ENCODE data around the gene AFAP1. TPM values are rescaled to one million over a fixed set of nuclear protein-coding genes. Genes with fewer than 3 reads are reported as not detected.

The AFAP1 gene
- polyA plus RNA-seq, 1 donor = 32.5 TPM

GRCh38 chr4:7804756-7805385 lies 134.8 kb downstream of the AFAP1 start:
- no peak for DNase-seq (ENCODE audit: low read depth)

GRCh38 chr4:7803992-7804755 lies 135.5 kb downstream of the AFAP1 start:
- no peak for DNase-seq (ENCODE audit: low read depth)

- no peak for DNase-seq (ENCODE audit: low read depth)
These were observed 136.3 kb downstream of the AFAP1 start for GRCh38 chr4:7803371-7803770.

DNA sequence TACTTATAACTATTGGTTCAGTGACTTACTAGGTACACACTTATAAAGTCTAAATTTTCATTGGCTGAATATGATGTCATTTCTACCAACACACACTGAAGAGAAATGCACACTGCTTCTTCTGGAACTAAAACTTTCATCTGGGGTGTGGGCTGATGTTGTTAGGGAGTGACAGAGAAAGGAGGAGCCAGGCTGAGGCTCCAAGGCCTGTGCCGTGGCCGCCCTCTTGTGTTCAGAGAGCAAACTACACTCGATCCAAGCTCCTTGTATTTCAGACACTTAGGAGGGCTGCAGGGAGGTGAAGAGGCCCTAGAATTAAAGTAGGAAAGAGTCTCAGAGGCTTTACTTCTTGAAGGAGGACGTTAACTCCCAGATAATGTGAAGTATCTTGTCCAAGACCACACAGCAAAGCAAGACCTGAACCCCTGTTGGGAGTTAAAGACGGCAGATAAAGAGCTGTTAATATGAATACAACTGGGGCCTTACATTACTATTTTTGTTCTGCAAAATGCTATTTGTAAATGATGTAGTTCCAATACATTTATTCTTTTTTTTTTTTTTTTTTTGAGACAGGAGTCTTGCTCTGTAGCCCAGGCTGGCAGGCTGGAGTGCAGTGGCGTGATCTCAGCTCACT lies 137.5 kb downstream of the AFAP1 start:
- no peak for DNase-seq (ENCODE audit: low read depth)

DNA sequence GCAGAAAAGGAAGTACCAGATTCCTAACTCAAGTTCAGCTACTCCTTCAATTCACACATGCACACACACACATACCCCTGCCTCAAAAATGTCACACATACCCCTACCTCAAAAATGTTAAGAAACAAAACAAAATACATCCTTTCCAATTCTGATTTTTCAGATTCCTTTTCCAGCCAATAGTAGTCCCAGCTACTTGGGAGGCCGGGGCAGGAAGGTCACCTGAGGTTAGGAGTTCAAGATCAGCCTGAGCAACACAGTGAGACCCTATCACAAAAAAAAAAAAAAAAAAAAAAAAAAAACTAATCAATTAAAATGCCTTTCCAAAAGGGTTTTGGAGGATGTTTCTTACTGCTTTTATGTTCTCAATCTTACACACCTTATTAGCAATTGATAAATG lies 138.0 kb downstream of the AFAP1 start:
- no peak for DNase-seq (ENCODE audit: low read depth)

GRCh38 chr4:7801001-7801400 lies 138.7 kb downstream of the AFAP1 start:
- DNase-seq (ENCODE audit: low read depth) = no peak

DNA sequence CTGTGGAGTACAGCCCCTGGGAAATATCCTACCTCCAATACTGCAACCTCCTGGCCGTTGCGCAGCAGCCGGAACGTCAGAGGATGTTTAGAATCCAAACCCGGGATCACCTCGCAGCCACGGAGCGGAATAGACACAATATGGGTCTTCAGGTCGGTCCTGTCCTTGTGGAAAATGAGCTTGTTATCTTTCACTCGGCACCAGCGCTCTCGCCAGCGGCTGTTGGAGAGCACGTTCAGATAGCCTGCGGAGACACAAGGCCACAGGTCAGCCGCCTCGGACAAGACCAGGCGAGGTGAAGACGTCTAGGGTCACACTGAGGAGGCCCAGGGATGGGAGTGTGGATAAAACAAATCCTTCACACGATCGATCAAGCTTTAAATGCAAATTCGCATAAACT lies 139.3 kb downstream of the AFAP1 start:
- DNase-seq (ENCODE audit: low read depth) = no peak

DNA sequence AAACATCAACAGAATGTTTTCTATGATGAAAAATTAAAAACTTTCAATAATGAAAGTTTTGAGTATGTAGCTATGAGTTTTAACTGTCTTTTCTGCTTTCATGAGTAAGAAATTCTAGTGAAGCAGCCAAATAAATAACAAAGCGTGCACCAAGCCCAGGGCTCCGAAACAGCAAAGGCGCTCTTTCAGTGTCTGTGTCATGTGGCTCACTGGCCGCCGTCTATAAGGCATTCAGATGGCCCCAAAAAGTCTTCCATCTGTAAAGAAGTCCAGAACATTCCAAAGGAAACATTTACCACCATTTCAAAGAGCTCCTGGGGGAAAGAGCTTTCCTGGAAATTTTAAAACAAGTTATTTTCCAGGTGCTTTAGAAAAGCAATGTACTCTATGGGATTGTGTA lies 139.9 kb downstream of the AFAP1 start:
- no peak for DNase-seq (ENCODE audit: low read depth)

DNA sequence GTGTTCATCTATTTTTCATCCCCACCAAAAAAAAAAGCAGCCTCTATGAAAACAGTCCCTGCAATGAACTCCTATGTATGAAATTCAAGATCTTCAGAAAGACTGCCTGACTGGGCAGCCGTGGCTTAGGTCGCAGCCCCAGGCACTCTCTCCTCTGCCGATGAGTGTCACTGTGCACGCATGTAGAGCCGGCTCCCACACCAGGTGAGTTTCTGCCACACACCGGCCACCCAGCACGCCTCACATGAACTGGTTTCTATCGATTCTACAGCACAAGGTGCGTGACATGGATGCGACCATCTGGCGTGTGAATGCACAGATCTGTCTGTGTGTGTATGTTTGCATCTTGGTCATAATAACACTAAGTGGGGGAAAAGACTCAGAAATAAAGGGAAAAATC lies 140.4 kb downstream of the AFAP1 start:
- DNase-seq (ENCODE audit: low read depth) = no peak

GRCh38 chr4:7798178-7798995 lies 141.3 kb downstream of the AFAP1 start:
- DNase-seq (ENCODE audit: low read depth) = no peak

DNA sequence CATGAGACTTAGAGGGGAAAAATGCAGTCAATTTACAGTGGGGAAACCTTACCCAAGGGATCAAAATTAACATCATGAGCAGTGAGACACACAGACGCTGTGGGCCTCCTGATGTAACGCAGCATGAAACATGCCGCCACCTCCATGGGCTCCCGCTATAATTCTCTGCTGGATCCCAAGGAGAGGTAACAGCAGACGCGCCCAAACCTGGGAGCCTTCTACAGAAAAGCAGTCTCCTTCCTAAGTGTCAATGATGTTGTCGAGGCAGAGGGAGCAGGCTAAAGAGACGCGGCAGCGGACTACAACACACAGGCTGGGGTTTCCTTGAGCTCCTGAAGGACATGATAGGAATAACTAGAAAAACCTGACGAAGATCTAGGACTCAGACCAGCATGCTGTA lies 142.3 kb downstream of the AFAP1 start:
- no peak for DNase-seq (ENCODE audit: low read depth)

DNA sequence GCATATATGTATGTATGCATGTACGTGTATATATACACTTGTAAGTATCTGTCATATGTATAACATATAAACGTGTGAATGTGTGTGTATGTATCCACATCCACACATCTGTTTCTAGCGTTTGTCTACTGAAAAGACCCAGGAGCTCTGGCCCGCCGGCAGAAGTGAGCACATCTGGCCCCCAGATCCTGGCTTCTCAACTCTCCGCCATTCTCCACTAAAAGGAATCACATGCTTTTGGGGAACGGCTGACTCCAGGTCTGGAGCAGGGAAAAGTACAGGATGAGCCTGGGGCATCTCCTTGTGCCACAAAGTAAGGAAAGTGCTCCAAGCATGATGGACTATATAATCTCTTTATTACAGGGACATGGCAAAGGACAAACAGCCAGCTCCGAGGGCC lies 143.7 kb downstream of the AFAP1 start:
- no peak for DNase-seq (ENCODE audit: low read depth)

DNA sequence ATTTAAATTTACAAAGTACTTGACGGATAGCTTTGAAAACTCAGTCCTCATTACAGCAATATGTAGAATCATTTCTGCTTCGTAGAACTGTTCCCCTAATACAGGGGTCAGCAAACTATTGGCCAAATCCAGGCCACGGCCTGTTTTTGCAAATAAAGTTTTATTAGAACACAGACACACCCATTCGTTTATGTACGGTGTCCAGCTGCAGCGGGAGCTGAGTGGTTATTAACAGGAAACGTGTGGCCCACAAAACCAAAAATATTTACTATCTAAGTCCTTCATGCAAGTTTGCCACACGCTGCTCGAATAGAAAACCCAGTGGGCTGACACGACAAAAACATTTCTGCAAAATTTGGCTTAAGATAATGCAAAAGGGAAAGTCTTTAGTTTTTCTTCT lies 146.5 kb downstream of the AFAP1 start:
- no peak for DNase-seq (ENCODE audit: low read depth)

- DNase-seq (ENCODE audit: low read depth) = no peak
These were observed 147.0 kb downstream of the AFAP1 start for GRCh38 chr4:7792616-7793015.

- no peak for DNase-seq (ENCODE audit: low read depth)
These were observed 148.7 kb downstream of the AFAP1 start for GRCh38 chr4:7790999-7791398.

- no peak for DNase-seq (ENCODE audit: low read depth)
These were observed 149.6 kb downstream of the AFAP1 start for GRCh38 chr4:7790023-7790422.

GRCh38 chr4:7788694-7789425 lies 150.8 kb downstream of the AFAP1 start:
- DNase-seq (ENCODE audit: low read depth) = no peak

- DNase-seq (ENCODE audit: low read depth) = no peak
These were observed 151.5 kb downstream of the AFAP1 start for GRCh38 chr4:7788193-7788592.

- DNase-seq (ENCODE audit: low read depth) = no peak
These were observed 151.9 kb downstream of the AFAP1 start for GRCh38 chr4:7787681-7788141.

DNA sequence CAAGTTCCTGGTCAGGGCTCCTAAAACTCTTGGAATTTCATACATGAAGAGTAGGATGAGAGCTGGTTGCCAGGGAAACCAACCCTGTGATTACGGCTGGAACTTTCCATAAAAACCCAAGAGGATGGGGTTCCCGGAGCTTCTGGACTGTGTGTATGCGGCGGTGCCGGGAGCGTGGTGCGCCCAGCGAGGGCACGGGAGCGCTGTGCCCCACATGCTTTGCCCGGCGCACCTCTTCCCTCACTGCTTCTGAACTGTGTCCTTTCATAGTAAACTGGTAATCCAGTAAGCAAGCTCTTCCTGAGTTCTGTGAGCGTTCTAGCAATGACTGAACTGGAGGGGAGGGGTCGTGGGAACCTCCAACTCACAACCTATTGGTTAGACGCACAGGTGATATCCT lies 152.6 kb downstream of the AFAP1 start:
- no peak for DNase-seq (ENCODE audit: low read depth)

DNA sequence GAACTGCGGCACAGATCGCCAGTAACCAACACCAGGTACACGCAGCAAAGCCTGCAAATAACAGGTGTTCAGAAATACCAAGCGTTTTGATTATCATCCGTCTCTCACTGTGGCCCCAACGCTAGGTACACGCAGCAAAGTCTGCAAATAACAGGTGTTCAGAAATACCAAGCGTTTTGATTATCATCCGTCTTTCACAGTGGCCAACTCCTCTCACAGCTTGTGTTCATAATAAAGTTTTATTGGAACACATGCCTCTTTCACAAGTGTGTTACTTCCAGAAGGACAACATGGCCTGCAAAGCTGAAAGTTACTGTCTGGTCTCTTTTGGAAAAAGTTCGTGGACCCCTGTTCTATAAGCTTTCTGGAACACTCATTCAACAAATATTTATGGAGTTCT lies 153.1 kb downstream of the AFAP1 start:
- DNase-seq (ENCODE audit: low read depth) = no peak

All from forelimb muscle (tissue), 1 donor.